Measurements from ENCODE around the gene HLA-A.
A peak's percentile ranks its signal among the peaks of the same experiment; 100 is the strongest.
"Not testable (repeated sequence)": the region's sequence is repeated elsewhere in the genome, so short reads cannot be mapped to it uniquely, and the experiment has no call there.

The HLA-A gene

GRCh38 chr6:29958921-29959320 is 16.6 kb downstream of the HLA-A start:
- no peak for DNase-seq (ENCODE audit: low read depth in 1 of 2, low spot score in 1 of 2)

GRCh38 chr6:29959467-29959866 is 17.1 kb downstream of the HLA-A start:
- no peak for DNase-seq (ENCODE audit: low read depth in 1 of 2, low spot score in 1 of 2)

- no peak for DNase-seq (ENCODE audit: low read depth in 1 of 2, low spot score in 1 of 2)
These were observed 19.6 kb downstream of the HLA-A start for GRCh38 chr6:29961966-29962365.

GRCh38 chr6:29963697-29964096 is 21.4 kb downstream of the HLA-A start:
- not testable (repeated sequence) for DNase-seq (ENCODE audit: low read depth in 1 of 2, low spot score in 1 of 2)

- DNase-seq (ENCODE audit: low read depth in 1 of 2, low spot score in 1 of 2): no peak
These were observed 22.2 kb downstream of the HLA-A start for GRCh38 chr6:29964518-29964886.

GRCh38 chr6:29964887-29965562 is 22.7 kb downstream of the HLA-A start:
- peak; percentile 56 to 65 for DNase-seq (ENCODE audit: low read depth in 1 of 2, low spot score in 1 of 2)

GRCh38 chr6:29965563-29965872 is 23.2 kb downstream of the HLA-A start:
- DNase-seq (ENCODE audit: low read depth in 1 of 2, low spot score in 1 of 2): no peak

- DNase-seq (ENCODE audit: low read depth in 1 of 2, low spot score in 1 of 2): peak in 1 of 2 donors; percentile 27
These were observed 23.7 kb downstream of the HLA-A start for GRCh38 chr6:29965873-29966601.

GRCh38 chr6:29967379-29968010 is 25.2 kb downstream of the HLA-A start:
- no peak for DNase-seq (ENCODE audit: low read depth in 1 of 2, low spot score in 1 of 2)

- no peak for DNase-seq (ENCODE audit: low read depth in 1 of 2, low spot score in 1 of 2)
These were observed 25.8 kb downstream of the HLA-A start for GRCh38 chr6:29968130-29968529.

- no peak for DNase-seq (ENCODE audit: low read depth in 1 of 2, low spot score in 1 of 2)
These were observed 26.6 kb downstream of the HLA-A start for GRCh38 chr6:29968905-29969304.

GRCh38 chr6:29970711-29971110 is 28.4 kb downstream of the HLA-A start:
- no peak for DNase-seq (ENCODE audit: low read depth in 1 of 2, low spot score in 1 of 2)

- no peak for DNase-seq (ENCODE audit: low read depth in 1 of 2, low spot score in 1 of 2)
These were observed 32.7 kb downstream of the HLA-A start for GRCh38 chr6:29974901-29975560.

- no peak for DNase-seq (ENCODE audit: low read depth in 1 of 2, low spot score in 1 of 2)
These were observed 33.2 kb downstream of the HLA-A start for GRCh38 chr6:29975561-29975907.

- no peak for DNase-seq (ENCODE audit: low read depth in 1 of 2, low spot score in 1 of 2)
These were observed 33.9 kb downstream of the HLA-A start for GRCh38 chr6:29976253-29976587.

GRCh38 chr6:29976588-29977424 is 34.5 kb downstream of the HLA-A start:
- DNase-seq (ENCODE audit: low read depth in 1 of 2, low spot score in 1 of 2): peak in 1 of 2 donors; percentile 38

GRCh38 chr6:29977425-29977727 is 35.0 kb downstream of the HLA-A start:
- DNase-seq (ENCODE audit: low read depth in 1 of 2, low spot score in 1 of 2): no peak

GRCh38 chr6:29980013-29980412 is 37.7 kb downstream of the HLA-A start:
- DNase-seq (ENCODE audit: low read depth in 1 of 2, low spot score in 1 of 2): not testable (repeated sequence)

GRCh38 chr6:29980511-29980910 is 38.2 kb downstream of the HLA-A start:
- DNase-seq (ENCODE audit: low read depth in 1 of 2, low spot score in 1 of 2): no peak

- no peak for DNase-seq (ENCODE audit: low read depth in 1 of 2, low spot score in 1 of 2)
These were observed 39.0 kb downstream of the HLA-A start for GRCh38 chr6:29981211-29981812.

- no peak for DNase-seq (ENCODE audit: low read depth in 1 of 2, low spot score in 1 of 2)
These were observed 39.8 kb downstream of the HLA-A start for GRCh38 chr6:29982097-29982496.

All from activated T-helper 1 cell treated with anti-CD3 and anti-CD28 coated beads, Interleukin-2, amount 50 U/mL, for 16 hours (primary cell).